GM23338 (cell line): ENCODE measurements around the gene LRFN4. TPM values are rescaled to one million over a fixed set of nuclear protein-coding genes. Genes with fewer than 3 reads are reported as not detected.

ENCODE experiments used
- ATAC-seq: fragments of 200-7000 bp; cut with Tn5 transposase; 3 replicates; pipeline ENCODE4 v1.9.1; 2020
- DNase-seq: peaks from one replicate; pipeline ENCODE4 v3.0.0-alpha.2; 2015; ENCODE audit warnings: low spot score
- H2AFZ ChIP-seq: fragments of 200-600 bp; sonication (generic); 2 replicates; pipeline ENCODE4 v1.8.0; 2016; ENCODE audit warnings: antibody characterized with exemption, mild to moderate bottlenecking, moderate library complexity
- H3F3A ChIP-seq: fragments of 200-600 bp; sonication (generic); replicated peaks from 2 replicates; pipeline ENCODE4 v1.8.0; 2017; ENCODE audit warnings: antibody characterized with exemption, mixed run types, low read depth
- H3K27ac ChIP-seq: fragments of 200-600 bp; sonication (generic); 2 replicates; pipeline ENCODE4 v1.6.1; 2016; ENCODE audit warnings: low read depth
- H3K27me3 ChIP-seq: fragments of 200-600 bp; sonication (generic); 2 replicates; pipeline ENCODE4 v1.8.0; 2016; ENCODE audit warnings: mild to moderate bottlenecking, mixed run types, moderate library complexity; ENCODE audit not compliant: insufficient read depth
- H3K36me3 ChIP-seq: fragments of 200-600 bp; sonication (generic); 2 replicates; pipeline ENCODE4 v1.8.0; 2016; ENCODE audit warnings: mild to moderate bottlenecking; ENCODE audit not compliant: insufficient read depth
- H3K4me1 ChIP-seq: fragments of 200-600 bp; sonication (generic); 2 replicates; pipeline ENCODE4 v1.8.0; 2016; ENCODE audit warnings: mild to moderate bottlenecking, moderate library complexity; ENCODE audit not compliant: insufficient read depth
- H3K4me2 ChIP-seq: fragments of 200-600 bp; sonication (generic); 2 replicates; pipeline ENCODE4 v1.7.1; 2017; ENCODE audit warnings: mixed run types
- H3K4me3 ChIP-seq: fragments of 200-600 bp; sonication (generic); 2 replicates; pipeline ENCODE4 v1.6.1; 2016; ENCODE audit warnings: mixed run types
- H3K79me2 ChIP-seq: fragments of 200-600 bp; sonication (generic); replicated peaks from 2 replicates; pipeline ENCODE4 v1.8.0; 2017; ENCODE audit warnings: mild to moderate bottlenecking; ENCODE audit not compliant: insufficient read depth
- H3K9me2 ChIP-seq: fragments of 200-600 bp; sonication (generic); 2 replicates; pipeline ENCODE4 v1.8.0; 2017; ENCODE audit not compliant: insufficient read depth
- H4K20me1 ChIP-seq: fragments of 200-600 bp; sonication (generic); replicated peaks from 2 replicates; pipeline ENCODE4 v1.8.0; 2017; ENCODE audit warnings: mild to moderate bottlenecking; ENCODE audit not compliant: insufficient read depth
- H3K27ac Mint-ChIP-seq: 2 replicates; pipeline ENCODE4 v1.8.0; 2020; ENCODE audit warnings: inconsistent platforms, mild to moderate bottlenecking, moderate library complexity, mixed read lengths
- H3K27me3 Mint-ChIP-seq: 3 replicates; pipeline ENCODE4 v1.8.0; 2022; ENCODE audit warnings: low read depth, mild to moderate bottlenecking, moderate library complexity, mixed read lengths, inconsistent platforms; ENCODE audit not compliant: insufficient read depth, poor library complexity
- H3K36me3 Mint-ChIP-seq: 3 replicates; pipeline ENCODE4 v1.8.0; 2021; ENCODE audit warnings: low read depth, mild to moderate bottlenecking, inconsistent platforms, moderate library complexity, mixed read lengths
- H3K4me1 Mint-ChIP-seq: 3 replicates; pipeline ENCODE4 v1.8.0; 2020; ENCODE audit warnings: mild to moderate bottlenecking, inconsistent platforms, mixed read lengths
- H3K4me3 Mint-ChIP-seq: 3 replicates; pipeline ENCODE4 v1.8.0; 2021; ENCODE audit warnings: moderate library complexity, mild to moderate bottlenecking, inconsistent platforms, mixed read lengths
- H3K9me3 Mint-ChIP-seq: 3 replicates; pipeline ENCODE4 v1.8.0; 2020; ENCODE audit warnings: moderate library complexity, mild to moderate bottlenecking, inconsistent platforms, mixed read lengths
- CREB1 ChIP-seq: fragments of 250-450 bp; sonication (Bioruptor Pico); IDR thresholded peaks from 2 replicates; pipeline ENCODE4 v1.5.0; 2020; ENCODE audit warnings: low read depth, mild to moderate bottlenecking, moderate library complexity
- EZH2 ChIP-seq: fragments of 200-600 bp; sonication (generic); IDR thresholded peaks from one replicate; pipeline ENCODE4 v1.8.0; 2017; ENCODE audit warnings: antibody characterized with exemption, mild to moderate bottlenecking, low read depth; ENCODE audit not compliant: unreplicated experiment
- EZH2phosphoT487 ChIP-seq: fragments of 200-600 bp; sonication (generic); IDR thresholded peaks from one replicate; pipeline ENCODE4 v1.8.1; 2018; ENCODE audit warnings: antibody characterized with exemption; ENCODE audit not compliant: unreplicated experiment
- JUNB ChIP-seq: IDR thresholded peaks from one replicate; pipeline ENCODE4 v1.6.1; 2016; ENCODE audit warnings: antibody characterized with exemption; ENCODE audit not compliant: unreplicated experiment
- NANOG ChIP-seq: IDR thresholded peaks from 2 replicates; pipeline ENCODE4 v1.6.1; 2016; ENCODE audit warnings: antibody characterized with exemption, borderline replicate concordance
- POLR2AphosphoS5 ChIP-seq: IDR thresholded peaks from 2 replicates; pipeline ENCODE4 v1.6.1; 2016; ENCODE audit warnings: antibody characterized with exemption, low read depth
- STAT1 ChIP-seq: IDR thresholded peaks from one replicate; pipeline ENCODE4 v1.6.1; 2016; ENCODE audit warnings: antibody characterized with exemption; ENCODE audit not compliant: unreplicated experiment
- ZNF114 ChIP-seq: fragments of 250-450 bp; sonication (Bioruptor Pico); IDR thresholded peaks from 2 replicates; pipeline ENCODE4 v1.5.0; 2020; ENCODE audit warnings: mild to moderate bottlenecking, moderate library complexity
- ZNF331 ChIP-seq: fragments of 250-450 bp; sonication (Bioruptor Pico); IDR thresholded peaks from 2 replicates; pipeline ENCODE4 v1.5.0; 2020; ENCODE audit warnings: low read depth, mild to moderate bottlenecking, moderate library complexity
- polyA plus RNA-seq: library from polyadenylated mRNA; unstranded; fragments of >200 nt; fragmentation: Nextera tagmentation; extraction: Ambion mirVana; gene quantifications from 2 replicates; pipeline ENCODE4 v1.2.1, GENCODE V29; 2016
- total RNA-seq: library from RNA; depleted of rRNA; stranded (reverse); fragments of >200 nt; shearing (Covaris generic); gene quantifications from 2 replicates; pipeline ENCODE4 v1.2.3, GENCODE V29; 2014
- TF ChIP-seq, protein P1 (sequence below), 2 experiments: fragments of 200-600 bp in 1 of 2; sonication (generic) in 1 of 2; conservative IDR thresholded peaks; 2 replicates each; pipeline versions ENCODE4 v1.5.1 to v1.6.1; 2016 to 2017; ENCODE audit warnings: antibody characterized with exemption in 2 of 2, low read depth in 2 of 2, mild to moderate bottlenecking in 2 of 2, moderate library complexity in 1 of 2
- TF ChIP-seq, protein P2 (sequence below): IDR thresholded peaks from 2 replicates; pipeline ENCODE4 v1.6.1; 2016; ENCODE audit warnings: antibody characterized with exemption

LRFN4 gene
- total and polyA plus RNA-seq, 2 experiments from 2014 or later = 9.8 to 63.5 TPM

DNA sequence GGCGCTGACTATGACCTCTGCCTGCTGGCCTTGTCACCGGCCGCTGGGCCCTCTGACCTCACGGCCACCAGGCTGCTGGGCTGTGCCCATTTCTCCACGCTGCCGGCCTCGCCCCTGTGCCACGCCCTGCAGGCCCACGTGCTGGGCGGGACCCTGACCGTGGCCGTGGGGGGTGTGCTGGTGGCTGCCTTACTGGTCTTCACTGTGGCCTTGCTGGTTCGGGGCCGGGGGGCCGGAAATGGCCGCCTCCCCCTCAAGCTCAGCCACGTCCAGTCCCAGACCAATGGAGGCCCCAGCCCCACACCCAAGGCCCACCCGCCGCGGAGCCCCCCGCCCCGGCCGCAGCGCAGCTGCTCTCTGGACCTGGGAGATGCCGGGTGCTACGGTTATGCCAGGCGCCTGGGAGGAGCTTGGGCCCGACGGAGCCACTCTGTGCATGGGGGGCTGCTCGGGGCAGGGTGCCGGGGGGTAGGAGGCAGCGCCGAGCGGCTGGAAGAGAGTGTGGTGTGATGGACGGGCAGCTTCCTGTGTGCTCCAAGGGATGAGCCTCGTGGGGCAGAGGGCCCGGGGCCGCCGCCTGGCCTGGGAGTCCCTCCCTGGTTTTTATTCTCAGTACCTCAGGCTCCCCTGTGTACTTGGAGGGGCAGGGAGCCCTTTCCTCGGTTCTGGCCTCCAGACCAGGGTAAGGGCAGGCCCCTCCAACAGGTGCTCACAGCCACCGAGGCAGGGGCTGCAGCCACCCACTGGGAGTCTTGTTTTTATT lies 3.0 kb downstream of the LRFN4 start (continued):
- TF ChIP-seq, protein P1, sequence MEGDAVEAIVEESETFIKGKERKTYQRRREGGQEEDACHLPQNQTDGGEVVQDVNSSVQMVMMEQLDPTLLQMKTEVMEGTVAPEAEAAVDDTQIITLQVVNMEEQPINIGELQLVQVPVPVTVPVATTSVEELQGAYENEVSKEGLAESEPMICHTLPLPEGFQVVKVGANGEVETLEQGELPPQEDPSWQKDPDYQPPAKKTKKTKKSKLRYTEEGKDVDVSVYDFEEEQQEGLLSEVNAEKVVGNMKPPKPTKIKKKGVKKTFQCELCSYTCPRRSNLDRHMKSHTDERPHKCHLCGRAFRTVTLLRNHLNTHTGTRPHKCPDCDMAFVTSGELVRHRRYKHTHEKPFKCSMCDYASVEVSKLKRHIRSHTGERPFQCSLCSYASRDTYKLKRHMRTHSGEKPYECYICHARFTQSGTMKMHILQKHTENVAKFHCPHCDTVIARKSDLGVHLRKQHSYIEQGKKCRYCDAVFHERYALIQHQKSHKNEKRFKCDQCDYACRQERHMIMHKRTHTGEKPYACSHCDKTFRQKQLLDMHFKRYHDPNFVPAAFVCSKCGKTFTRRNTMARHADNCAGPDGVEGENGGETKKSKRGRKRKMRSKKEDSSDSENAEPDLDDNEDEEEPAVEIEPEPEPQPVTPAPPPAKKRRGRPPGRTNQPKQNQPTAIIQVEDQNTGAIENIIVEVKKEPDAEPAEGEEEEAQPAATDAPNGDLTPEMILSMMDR (conservative IDR thresholded peaks at IDR 0.05; ENCODE audit: low read depth in 2 of 2) = no peak
- TF ChIP-seq NANOG (no peak), JUNB (no peak), STAT1 (no peak), CREB1 (CRISPR knock-in tag) (no peak), ZNF114 (CRISPR knock-in tag) (no peak), POLR2AphosphoS5 (no peak), ZNF331 (no peak), EZH2 (no peak)
- TF ChIP-seq, protein P2, sequence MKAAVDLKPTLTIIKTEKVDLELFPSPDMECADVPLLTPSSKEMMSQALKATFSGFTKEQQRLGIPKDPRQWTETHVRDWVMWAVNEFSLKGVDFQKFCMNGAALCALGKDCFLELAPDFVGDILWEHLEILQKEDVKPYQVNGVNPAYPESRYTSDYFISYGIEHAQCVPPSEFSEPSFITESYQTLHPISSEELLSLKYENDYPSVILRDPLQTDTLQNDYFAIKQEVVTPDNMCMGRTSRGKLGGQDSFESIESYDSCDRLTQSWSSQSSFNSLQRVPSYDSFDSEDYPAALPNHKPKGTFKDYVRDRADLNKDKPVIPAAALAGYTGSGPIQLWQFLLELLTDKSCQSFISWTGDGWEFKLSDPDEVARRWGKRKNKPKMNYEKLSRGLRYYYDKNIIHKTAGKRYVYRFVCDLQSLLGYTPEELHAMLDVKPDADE = no peak

DNA sequence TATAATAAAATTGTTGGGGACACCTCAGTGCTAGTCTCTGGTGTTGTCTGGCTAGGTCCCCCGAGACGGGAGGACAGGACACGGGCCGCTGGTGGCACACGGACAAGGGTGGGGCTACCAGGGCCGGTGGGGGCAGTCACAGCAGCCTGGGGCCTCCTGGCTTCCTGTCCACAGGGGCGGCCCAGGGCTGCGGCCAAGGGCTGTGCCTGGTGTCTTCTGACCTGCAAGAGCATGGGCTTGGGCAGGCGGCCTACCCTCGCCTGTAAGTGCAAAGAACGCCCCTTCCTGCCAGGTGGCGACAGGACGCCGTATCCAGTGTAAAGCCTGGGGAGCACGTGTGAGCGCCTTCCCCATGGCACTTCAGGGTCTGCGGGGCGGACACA lies 3.6 kb downstream of the LRFN4 start:
- no peaks in the 10 kb centered on the region for H3K27me3 ChIP-seq
- Mint-ChIP-seq H3K36me3 (peaks cover 2% of the 10 kb centered on the region; the same call in 2 of the 3 replicates), H3K27ac (no peak overlapping the region), H3K27me3 (peaks cover 31% of the 10 kb centered on the region), H3K4me1 (peaks cover 6% of the 10 kb centered on the region), H3K9me3 (no peaks in the 10 kb centered on the region), H3K4me3 (no peak overlapping the region)
- H2AFZ ChIP-seq = no peak overlapping the region
- peaks cover 4% of the 10 kb centered on the region for H3K4me1 ChIP-seq
- no peak for TF ChIP-seq EZH2phosphoT487
- TF ChIP-seq, protein P1 (conservative IDR thresholded peaks at IDR 0.05; ENCODE audit: low read depth in 2 of 2) = peak in 1 of 2 experiments; percentile 56; a peak in 2 of 4 replicates
- DNase-seq (peak; percentile 53), ATAC-seq (peak; percentile 1; the same call in 1 of the 3 replicates)
- H4K20me1 ChIP-seq = no peaks in the 10 kb centered on the region
- no peak overlapping the region for H3K4me3 ChIP-seq
- no peaks in the 10 kb centered on the region for H3K79me2 ChIP-seq
- no peak overlapping the region for H3K4me2 ChIP-seq
- H3K36me3 ChIP-seq = no peaks in the 10 kb centered on the region
- H3K27ac ChIP-seq = no peak overlapping the region
- H3K9me2 ChIP-seq = no peaks in the 10 kb centered on the region
- H3F3A ChIP-seq = peaks cover 4% of the 10 kb centered on the region; the same call in 1 of the 2 replicates
